IPS-20b (cell line): ENCODE results near the gene IRF8.

Source experiments
- H3K27ac ChIP-seq: one replicate; pipeline ENCODE4 v1.5.1; 2013; ENCODE audit warnings: low read length
- H3K27me3 ChIP-seq: 2 replicates; pipeline ENCODE4 v1.6.1; 2013; ENCODE audit warnings: mild to moderate bottlenecking, low read length, inconsistent platforms; ENCODE audit not compliant: insufficient read depth
- H3K36me3 ChIP-seq: 2 replicates; pipeline ENCODE4 v1.6.1; 2013; ENCODE audit warnings: low read depth, mild to moderate bottlenecking, inconsistent platforms, low read length, moderate library complexity; ENCODE audit not compliant: insufficient read depth
- H3K4me1 ChIP-seq: 2 replicates; pipeline ENCODE4 v1.6.1; 2013; ENCODE audit warnings: mild to moderate bottlenecking, control low read depth, inconsistent platforms, low read length, moderate library complexity; ENCODE audit not compliant: insufficient read depth
- H3K4me3 ChIP-seq: 2 replicates; pipeline ENCODE4 v1.5.1; 2013; ENCODE audit warnings: mild to moderate bottlenecking, low read length, inconsistent platforms
- H3K9ac ChIP-seq: 2 replicates; pipeline ENCODE4 v1.6.1; 2013; ENCODE audit warnings: low read depth, mild to moderate bottlenecking, inconsistent platforms, low read length, moderate library complexity
- H3K9me3 ChIP-seq: 2 replicates; pipeline ENCODE4 v1.6.1; 2013; ENCODE audit warnings: mild to moderate bottlenecking, low read depth, low read length, inconsistent platforms; ENCODE audit not compliant: insufficient read depth

The IRF8 gene

GRCh38 chr16:85909932-85910853 is 11.2 kb downstream of the IRF8 start:
- H3K4me3 ChIP-seq = no peak overlapping the region
- no peak overlapping the region; the same call in 1 of the 2 replicates for H3K9ac ChIP-seq
- no peaks in the 10 kb centered on the region for H3K36me3 ChIP-seq
- peaks cover 31% of the 10 kb centered on the region; the same call in 1 of the 2 replicates for H3K27me3 ChIP-seq
- 0 out of 2 replicates have a peak, but pooled peaks cover 7% of the 10 kb centered on the region for H3K4me1 ChIP-seq
- no peak overlapping the region for H3K27ac ChIP-seq
- H3K9me3 ChIP-seq = no peaks in the 10 kb centered on the region

GRCh38 chr16:85910854-85911247 is 11.9 kb downstream of the IRF8 start:
- no peak overlapping the region for H3K4me3 ChIP-seq
- H3K9ac ChIP-seq = no peak overlapping the region; the same call in 1 of the 2 replicates
- H3K27ac ChIP-seq = no peak overlapping the region
- H3K4me1 ChIP-seq = 0 out of 2 replicates have a peak, but pooled peaks cover 7% of the 10 kb centered on the region
- no peaks in the 10 kb centered on the region for H3K36me3 ChIP-seq
- H3K9me3 ChIP-seq = no peaks in the 10 kb centered on the region
- peaks cover 31% of the 10 kb centered on the region for H3K27me3 ChIP-seq

- no peak overlapping the region for H3K4me3 ChIP-seq
- no peaks in the 10 kb centered on the region for H3K36me3 ChIP-seq
- no peak overlapping the region for H3K27ac ChIP-seq
- 0 out of 2 replicates have a peak, but pooled peaks cover 7% of the 10 kb centered on the region for H3K4me1 ChIP-seq
- H3K9ac ChIP-seq = no peak overlapping the region
- H3K9me3 ChIP-seq = no peaks in the 10 kb centered on the region
- peaks cover 31% of the 10 kb centered on the region for H3K27me3 ChIP-seq
Measured at GRCh38 chr16:85911251-85911930, 12.4 kb downstream of the IRF8 start.

- no peak overlapping the region for H3K4me3 ChIP-seq
- H3K36me3 ChIP-seq = no peaks in the 10 kb centered on the region
- H3K27ac ChIP-seq = no peak overlapping the region
- 0 out of 2 replicates have a peak, but pooled peaks cover 7% of the 10 kb centered on the region for H3K4me1 ChIP-seq
- H3K9ac ChIP-seq = no peak overlapping the region
- H3K27me3 ChIP-seq = peaks cover 31% of the 10 kb centered on the region
- no peaks in the 10 kb centered on the region for H3K9me3 ChIP-seq
Measured at GRCh38 chr16:85912211-85912974, 13.4 kb downstream of the IRF8 start.

- Histone ChIP-seq H3K36me3 (no peaks in the 10 kb centered on the region), H3K27me3 (peaks cover 31% of the 10 kb centered on the region), H3K9ac (no peak overlapping the region), H3K4me3 (no peak overlapping the region), H3K9me3 (no peaks in the 10 kb centered on the region), H3K4me1 (0 out of 2 replicates have a peak, but pooled peaks cover 7% of the 10 kb centered on the region), H3K27ac (no peak overlapping the region)
Measured at GRCh38 chr16:85913141-85913601, 14.2 kb downstream of the IRF8 start.

- H3K4me3 ChIP-seq = no peak overlapping the region
- no peak overlapping the region for H3K9ac ChIP-seq
- H3K27me3 ChIP-seq = peaks cover 31% of the 10 kb centered on the region
- H3K4me1 ChIP-seq = 0 out of 2 replicates have a peak, but pooled peaks cover 7% of the 10 kb centered on the region
- H3K27ac ChIP-seq = no peak overlapping the region
- H3K9me3 ChIP-seq = no peaks in the 10 kb centered on the region
- H3K36me3 ChIP-seq = no peaks in the 10 kb centered on the region
Measured at GRCh38 chr16:85913688-85914422, 14.9 kb downstream of the IRF8 start.

- Histone ChIP-seq H3K4me1 (0 out of 2 replicates have a peak, but pooled peaks cover 7% of the 10 kb centered on the region), H3K27me3 (peaks cover 25% of the 10 kb centered on the region), H3K4me3 (no peak overlapping the region), H3K36me3 (no peaks in the 10 kb centered on the region), H3K9me3 (no peaks in the 10 kb centered on the region), H3K9ac (no peak overlapping the region), H3K27ac (no peak overlapping the region)
Measured at GRCh38 chr16:85914423-85914794, 15.4 kb downstream of the IRF8 start.

- Histone ChIP-seq H3K4me1 (0 out of 2 replicates have a peak, but pooled peaks cover 7% of the 10 kb centered on the region), H3K4me3 (no peak overlapping the region), H3K36me3 (no peaks in the 10 kb centered on the region), H3K9me3 (no peaks in the 10 kb centered on the region), H3K27ac (no peak overlapping the region), H3K9ac (no peak overlapping the region), H3K27me3 (peaks cover 16% of the 10 kb centered on the region)
Measured at GRCh38 chr16:85915125-85915845, 16.3 kb downstream of the IRF8 start.

GRCh38 chr16:85916141-85916890 is 17.4 kb downstream of the IRF8 start:
- Histone ChIP-seq H3K36me3 (no peaks in the 10 kb centered on the region), H3K9me3 (no peaks in the 10 kb centered on the region), H3K27ac (no peak overlapping the region), H3K9ac (no peak overlapping the region), H3K4me1 (0 out of 2 replicates have a peak, but pooled peaks cover 7% of the 10 kb centered on the region), H3K27me3 (peaks cover 8% of the 10 kb centered on the region), H3K4me3 (no peak overlapping the region)

- H3K27me3 ChIP-seq = peaks cover 7% of the 10 kb centered on the region
- no peak overlapping the region for H3K27ac ChIP-seq
Measured at GRCh38 chr16:85917012-85917411, 18.1 kb downstream of the IRF8 start.

More at GRCh38 chr16:85917012-85917411, 18.1 kb downstream of the IRF8 start:
- Histone ChIP-seq H3K4me3 (no peak overlapping the region), H3K9me3 (no peaks in the 10 kb centered on the region), H3K36me3 (no peaks in the 10 kb centered on the region), H3K4me1 (0 out of 2 replicates have a peak, but pooled peaks cover 6% of the 10 kb centered on the region), H3K9ac (no peak overlapping the region)
